Mesothelial cell of epicardium (in vitro differentiated cells): ENCODE results near the gene HS2ST1. TPM values are rescaled to one million over a fixed set of nuclear protein-coding genes. Genes with fewer than 3 reads are reported as not detected.

Experiments
- DNase-seq, 2 experiments: peaks; one replicate each; pipeline ENCODE4 v3.0.0; 2021; ENCODE audit warnings: low spot score in 2 of 2; ENCODE audit not compliant: unreplicated experiment in 2 of 2
- H3K27ac Mint-ChIP-seq: 2 replicates; pipeline ENCODE4 v1.8.0; 2021; ENCODE audit warnings: mixed read lengths
- H3K27me3 Mint-ChIP-seq: 2 replicates; pipeline ENCODE4 v1.8.0; 2021; ENCODE audit warnings: low read depth, mixed read lengths
- H3K36me3 Mint-ChIP-seq: 2 replicates; pipeline ENCODE4 v1.8.0; 2021; ENCODE audit warnings: mixed read lengths
- H3K4me1 Mint-ChIP-seq: 2 replicates; pipeline ENCODE4 v1.8.0; 2021; ENCODE audit warnings: mixed read lengths
- H3K4me3 Mint-ChIP-seq: 2 replicates; pipeline ENCODE4 v1.8.0; 2021; ENCODE audit warnings: mild to moderate bottlenecking, moderate library complexity, mixed read lengths
- H3K9me3 Mint-ChIP-seq: 2 replicates; pipeline ENCODE4 v1.8.0; 2021; ENCODE audit warnings: mixed read lengths
- total RNA-seq: library from RNA; stranded (reverse); gene quantifications from 3 replicates; pipeline ENCODE4 v1.2.1, GENCODE V29; 2021
- TF ChIP-seq, protein P1 (sequence below): fragments of 200-600 bp; sonication (generic); IDR thresholded peaks from one replicate; pipeline ENCODE4 v1.5.0; 2021; ENCODE audit warnings: antibody characterized with exemption; ENCODE audit not compliant: unreplicated experiment

The HS2ST1 gene
- total RNA-seq, 1 donor from 2014 or later: 40.2 TPM

DNA sequence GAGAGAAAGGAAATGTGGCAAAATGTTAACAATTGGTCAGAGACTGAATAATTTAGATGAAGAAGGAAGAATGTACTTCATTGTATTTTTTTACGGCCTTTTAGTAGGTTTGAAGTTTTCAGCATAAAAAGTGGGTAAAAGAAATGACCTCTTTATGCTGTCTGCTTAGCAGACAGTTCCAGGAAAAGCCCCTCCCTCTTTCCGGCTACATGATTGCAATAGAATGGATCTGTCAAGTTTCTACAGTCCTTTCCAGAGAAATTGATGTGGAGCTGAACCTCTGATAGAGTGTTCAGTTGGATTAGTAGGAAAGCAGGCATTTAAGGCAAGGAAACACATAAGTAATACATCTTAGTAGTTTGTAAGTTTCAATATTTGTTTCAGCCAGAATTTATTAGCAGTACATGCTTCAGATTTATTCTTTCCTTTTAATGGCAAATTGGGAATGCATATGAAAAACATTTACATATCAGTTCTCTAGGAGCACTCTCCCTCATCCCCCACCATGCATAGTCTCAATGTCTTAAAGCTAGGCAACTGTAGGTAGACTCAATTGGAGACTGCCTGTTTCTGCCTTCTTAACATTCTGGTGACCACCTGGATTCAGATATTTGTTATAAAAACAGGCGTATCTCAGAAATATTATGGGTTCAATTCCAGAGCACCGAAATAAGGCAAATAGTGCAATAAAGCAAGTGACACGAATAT lies 36.4 kb downstream of the HS2ST1 start:
- TF ChIP-seq, protein P1, sequence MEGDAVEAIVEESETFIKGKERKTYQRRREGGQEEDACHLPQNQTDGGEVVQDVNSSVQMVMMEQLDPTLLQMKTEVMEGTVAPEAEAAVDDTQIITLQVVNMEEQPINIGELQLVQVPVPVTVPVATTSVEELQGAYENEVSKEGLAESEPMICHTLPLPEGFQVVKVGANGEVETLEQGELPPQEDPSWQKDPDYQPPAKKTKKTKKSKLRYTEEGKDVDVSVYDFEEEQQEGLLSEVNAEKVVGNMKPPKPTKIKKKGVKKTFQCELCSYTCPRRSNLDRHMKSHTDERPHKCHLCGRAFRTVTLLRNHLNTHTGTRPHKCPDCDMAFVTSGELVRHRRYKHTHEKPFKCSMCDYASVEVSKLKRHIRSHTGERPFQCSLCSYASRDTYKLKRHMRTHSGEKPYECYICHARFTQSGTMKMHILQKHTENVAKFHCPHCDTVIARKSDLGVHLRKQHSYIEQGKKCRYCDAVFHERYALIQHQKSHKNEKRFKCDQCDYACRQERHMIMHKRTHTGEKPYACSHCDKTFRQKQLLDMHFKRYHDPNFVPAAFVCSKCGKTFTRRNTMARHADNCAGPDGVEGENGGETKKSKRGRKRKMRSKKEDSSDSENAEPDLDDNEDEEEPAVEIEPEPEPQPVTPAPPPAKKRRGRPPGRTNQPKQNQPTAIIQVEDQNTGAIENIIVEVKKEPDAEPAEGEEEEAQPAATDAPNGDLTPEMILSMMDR: no peak
- H3K27me3 Mint-ChIP-seq: no peaks in the 10 kb centered on the region
- DNase-seq: no peak

GRCh38 chr1:86951430-86951829 lies 37.0 kb downstream of the HS2ST1 start:
- Mint-ChIP-seq H3K9me3 (peaks cover 6% of the 10 kb centered on the region), H3K27ac (peak overlapping the region; percentile 21), H3K27me3 (no peaks in the 10 kb centered on the region), H3K4me3 (no peak overlapping the region), H3K36me3 (no peaks in the 10 kb centered on the region), H3K4me1 (peaks cover 18% of the 10 kb centered on the region)
- no peak for DNase-seq
- TF ChIP-seq, protein P1: no peak

More for the DNA sequence above, 36.4 kb downstream of the HS2ST1 start:
- H3K27ac Mint-ChIP-seq: no peak overlapping the region
- H3K9me3 Mint-ChIP-seq: peaks cover 6% of the 10 kb centered on the region
- peaks cover 18% of the 10 kb centered on the region for H3K4me1 Mint-ChIP-seq
- no peak overlapping the region for H3K4me3 Mint-ChIP-seq
- no peaks in the 10 kb centered on the region for H3K36me3 Mint-ChIP-seq

DNA sequence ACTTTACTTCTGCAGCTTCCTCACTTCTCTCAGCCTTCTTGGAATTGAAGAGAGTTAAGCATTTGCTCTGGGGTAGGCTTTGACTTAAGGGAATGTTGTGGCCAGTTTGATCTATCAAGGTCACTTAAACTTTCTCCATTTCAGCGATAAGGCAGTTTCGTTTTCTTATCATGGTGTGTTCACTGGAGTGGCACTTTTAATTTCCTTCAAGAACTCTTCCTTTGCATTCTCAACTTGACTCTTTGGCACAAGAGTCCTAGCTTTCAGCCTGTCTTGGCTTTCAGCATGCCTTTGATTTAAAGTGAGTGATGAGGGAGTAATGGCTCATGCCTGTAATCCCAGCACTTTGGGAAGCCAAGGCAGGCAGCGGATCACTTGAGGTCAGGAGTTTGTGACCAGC lies 38.7 kb downstream of the HS2ST1 start:
- H3K4me1 Mint-ChIP-seq: peaks cover 15% of the 10 kb centered on the region
- no peak overlapping the region for H3K4me3 Mint-ChIP-seq
- peaks cover 1% of the 10 kb centered on the region for H3K36me3 Mint-ChIP-seq
- no peak overlapping the region for H3K27ac Mint-ChIP-seq
- TF ChIP-seq, protein P1: no peak
- DNase-seq: no peak
- no peaks in the 10 kb centered on the region for H3K27me3 Mint-ChIP-seq
- peaks cover 8% of the 10 kb centered on the region for H3K9me3 Mint-ChIP-seq

DNA sequence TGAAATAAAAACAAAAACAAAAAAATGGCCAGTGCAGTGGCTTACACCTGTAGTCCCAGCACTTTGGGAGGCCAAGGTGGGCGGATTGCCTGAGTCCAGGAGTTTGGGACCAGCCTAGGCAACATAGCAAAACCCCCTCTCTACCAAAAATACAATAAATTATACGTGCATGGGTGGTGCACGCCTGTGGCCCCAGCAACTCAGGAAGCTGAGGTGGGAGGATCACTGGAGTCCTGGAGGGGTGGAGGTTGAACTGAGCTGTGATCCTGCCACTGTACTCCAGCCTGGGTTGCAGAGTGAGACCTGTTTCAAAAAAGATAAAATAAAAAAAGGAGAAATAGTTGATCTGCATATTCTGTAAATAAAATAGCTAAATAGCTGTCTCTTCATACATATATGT lies 41.2 kb downstream of the HS2ST1 start:
- H3K36me3 Mint-ChIP-seq: peaks cover 9% of the 10 kb centered on the region

GRCh38 chr1:86956221-86956620 lies 41.8 kb downstream of the HS2ST1 start:
- no peak for DNase-seq
- H3K9me3 Mint-ChIP-seq: peaks cover 16% of the 10 kb centered on the region
- H3K27me3 Mint-ChIP-seq: no peaks in the 10 kb centered on the region
- no peak overlapping the region for H3K4me3 Mint-ChIP-seq
- no peak overlapping the region for H3K27ac Mint-ChIP-seq
- H3K4me1 Mint-ChIP-seq: peaks cover 5% of the 10 kb centered on the region
- TF ChIP-seq, protein P1: no peak
- peaks cover 9% of the 10 kb centered on the region for H3K36me3 Mint-ChIP-seq

More for the DNA sequence above, 41.2 kb downstream of the HS2ST1 start:
- Mint-ChIP-seq H3K27ac (no peak overlapping the region), H3K4me1 (peaks cover 9% of the 10 kb centered on the region), H3K27me3 (no peaks in the 10 kb centered on the region), H3K4me3 (no peak overlapping the region), H3K9me3 (peaks cover 16% of the 10 kb centered on the region)
- no peak for DNase-seq
- TF ChIP-seq, protein P1: no peak
